ENCODE data around the gene THAP3.

THAP3 gene

DNA sequence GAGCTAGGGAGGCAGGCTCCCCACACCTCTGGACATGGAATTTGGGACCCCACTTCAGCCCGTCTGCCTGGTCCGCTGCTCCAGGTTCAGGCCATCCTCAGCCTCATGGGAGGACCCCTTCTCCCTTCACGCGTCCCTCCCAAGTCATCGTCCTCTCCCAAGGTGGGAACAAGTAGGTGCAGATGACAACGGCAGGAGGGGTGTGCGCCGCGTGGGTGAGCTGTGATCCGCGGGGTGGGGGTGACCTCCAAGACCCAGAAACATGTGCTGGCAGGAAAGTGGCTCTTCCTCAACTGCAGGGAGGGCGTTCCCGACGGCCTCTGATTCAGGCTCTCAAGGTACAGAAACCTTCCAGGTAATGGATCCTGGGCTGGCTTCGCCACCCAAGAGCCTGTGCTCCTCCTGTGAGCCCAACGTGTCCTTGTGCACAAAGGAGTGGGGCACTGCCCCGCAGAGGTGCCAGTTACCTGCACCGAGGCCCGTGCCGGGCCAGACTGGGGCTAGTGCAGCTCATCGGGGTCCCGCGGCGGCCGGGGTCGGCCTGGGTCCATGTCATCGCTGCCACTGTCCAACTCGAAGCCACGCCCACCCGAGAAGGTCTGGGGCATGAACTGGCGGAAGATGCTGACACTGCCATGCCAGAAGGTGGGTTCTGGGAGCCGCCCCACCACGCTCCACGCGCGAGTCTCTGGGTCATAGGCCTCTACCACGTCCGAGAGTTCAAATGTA lies 31.6 kb upstream of the THAP3 start:
- DNase-seq = no peak
- H3K27me3 ChIP-seq (ENCODE audit: insufficient read depth, low read length, poor library complexity) = no peaks in the 10 kb centered on the region
- peaks cover 99% of the 10 kb centered on the region for H3K36me3 ChIP-seq (ENCODE audit: insufficient read depth, low read length)
- H3K4me2 ChIP-seq (ENCODE audit: insufficient read depth, low read length) = no peak overlapping the region
- H3K27ac ChIP-seq (ENCODE audit: low read length) = no peak overlapping the region
- no peak overlapping the region for H2AFZ ChIP-seq (ENCODE audit: low read depth, low read length)
- no peak overlapping the region for H3K4me3 ChIP-seq (ENCODE audit: low read depth in 1 of 2, low read length in 2 of 2)
- peaks cover 85% of the 10 kb centered on the region for H4K20me1 ChIP-seq (ENCODE audit: insufficient read depth, low read length)
- H3K9me3 ChIP-seq (ENCODE audit: insufficient read depth, low read length, severe bottlenecking) = no peaks in the 10 kb centered on the region
- no peak for ATAC-seq (ENCODE audit: insufficient read depth, low read depth)
- H3K4me1 ChIP-seq (ENCODE audit: insufficient read depth, low read length) = peaks cover 13% of the 10 kb centered on the region
- no peak overlapping the region for H3K9ac ChIP-seq (ENCODE audit: low read depth, low read length)
- H3K79me2 ChIP-seq (ENCODE audit: insufficient read depth, low read length) = peaks cover 33% of the 10 kb centered on the region
- TF ChIP-seq EZH2 (IDR thresholded peaks at IDR 0.05; ENCODE audit: borderline replicate concordance, low read depth, low read length, severe bottlenecking) = no peak
- TF ChIP-seq CTCF (IDR thresholded peaks at IDR 0.05; ENCODE audit: borderline replicate concordance, extremely low read depth, low read length, poor library complexity, severe bottlenecking) = no peak

DNA sequence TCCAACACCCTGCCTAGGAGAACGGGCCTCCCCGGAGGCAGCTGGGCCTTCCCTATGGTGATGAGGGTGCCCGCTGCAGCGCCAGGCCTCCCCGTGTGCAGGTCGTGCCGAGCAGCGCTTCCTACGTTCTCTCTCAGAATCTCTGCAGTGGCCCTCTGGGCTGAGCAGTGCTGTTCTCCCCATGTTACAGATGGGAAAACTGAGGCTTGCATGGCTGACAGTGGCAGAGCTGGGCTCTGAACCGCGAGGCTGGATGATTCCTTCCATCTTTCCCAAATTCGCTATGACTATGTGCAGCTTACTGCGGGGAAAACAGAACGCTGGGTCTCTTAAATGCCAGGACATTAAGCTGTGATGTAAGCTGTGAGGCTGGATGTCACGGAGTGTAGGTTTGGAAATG lies 30.9 kb upstream of the THAP3 start:
- peaks cover 98% of the 10 kb centered on the region for H3K36me3 ChIP-seq (ENCODE audit: insufficient read depth, low read length)
- no peak for DNase-seq
- peaks cover 82% of the 10 kb centered on the region for H4K20me1 ChIP-seq (ENCODE audit: insufficient read depth, low read length)
- no peak overlapping the region for H3K27ac ChIP-seq (ENCODE audit: low read length)
- no peak overlapping the region for H3K4me2 ChIP-seq (ENCODE audit: insufficient read depth, low read length)
- peaks cover 16% of the 10 kb centered on the region for H3K4me1 ChIP-seq (ENCODE audit: insufficient read depth, low read length)
- no peak overlapping the region for H2AFZ ChIP-seq (ENCODE audit: low read depth, low read length)
- H3K79me2 ChIP-seq (ENCODE audit: insufficient read depth, low read length) = peaks cover 36% of the 10 kb centered on the region
- no peak for ATAC-seq (ENCODE audit: insufficient read depth, low read depth)
- H3K4me3 ChIP-seq (ENCODE audit: low read depth in 1 of 2, low read length in 2 of 2) = no peak overlapping the region
- no peaks in the 10 kb centered on the region for H3K9me3 ChIP-seq (ENCODE audit: insufficient read depth, low read length, severe bottlenecking)
- no peaks in the 10 kb centered on the region for H3K27me3 ChIP-seq (ENCODE audit: insufficient read depth, low read length, poor library complexity)
- H3K9ac ChIP-seq (ENCODE audit: low read depth, low read length) = no peak overlapping the region
- no peak for TF ChIP-seq CTCF (IDR thresholded peaks at IDR 0.05; ENCODE audit: borderline replicate concordance, extremely low read depth, low read length, poor library complexity, severe bottlenecking)
- TF ChIP-seq EZH2 (IDR thresholded peaks at IDR 0.05; ENCODE audit: borderline replicate concordance, low read depth, low read length, severe bottlenecking) = no peak

DNA sequence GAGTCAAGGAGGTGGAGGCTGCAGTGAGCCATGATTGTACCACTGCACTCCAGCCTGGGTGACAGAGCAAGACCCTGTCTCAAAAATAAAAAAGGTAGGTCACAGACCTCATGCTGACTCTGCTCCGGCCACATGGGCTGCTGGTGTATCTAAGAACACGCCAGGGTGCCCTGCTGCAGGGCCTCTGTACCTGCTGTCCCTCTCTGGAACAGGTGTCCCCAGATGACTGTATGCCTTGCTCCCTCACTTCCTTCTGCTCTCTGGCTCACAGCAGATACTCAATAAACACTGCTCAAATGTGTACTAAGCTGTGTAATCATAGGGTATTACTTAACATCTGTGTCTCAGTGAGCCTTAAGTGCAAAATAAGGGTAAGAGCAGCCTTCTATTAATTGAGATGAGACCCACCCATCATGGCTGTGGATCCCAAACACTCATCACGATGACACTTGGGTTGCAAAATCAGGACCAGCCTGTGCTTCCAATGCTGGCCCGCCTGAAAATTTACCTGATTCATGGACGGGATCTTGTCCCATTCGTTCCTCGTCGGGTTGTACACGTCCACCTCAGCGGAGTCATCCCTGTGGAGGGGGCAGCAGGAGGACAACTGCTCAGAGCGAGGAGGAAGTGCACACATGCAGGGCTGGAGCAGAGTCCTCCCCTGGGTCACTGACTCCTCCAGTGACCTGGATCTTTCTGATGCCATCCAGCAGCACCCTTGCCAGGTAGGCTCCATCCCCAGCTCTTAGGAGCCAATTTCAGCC lies 29.5 kb upstream of the THAP3 start:
- TF ChIP-seq EZH2 (IDR thresholded peaks at IDR 0.05; ENCODE audit: borderline replicate concordance, low read depth, low read length, severe bottlenecking) (no peak), CTCF (IDR thresholded peaks at IDR 0.05; ENCODE audit: borderline replicate concordance, extremely low read depth, low read length, poor library complexity, severe bottlenecking) (no peak)
- no peak overlapping the region for H3K27ac ChIP-seq (ENCODE audit: low read length)
- no peak overlapping the region for H3K4me2 ChIP-seq (ENCODE audit: insufficient read depth, low read length)
- no peak overlapping the region for H2AFZ ChIP-seq (ENCODE audit: low read depth, low read length)
- no peaks in the 10 kb centered on the region for H3K9me3 ChIP-seq (ENCODE audit: insufficient read depth, low read length, severe bottlenecking)
- DNase-seq (no peak), ATAC-seq (ENCODE audit: insufficient read depth, low read depth) (no peak)
- H3K9ac ChIP-seq (ENCODE audit: low read depth, low read length) = no peak overlapping the region
- H4K20me1 ChIP-seq (ENCODE audit: insufficient read depth, low read length) = peaks cover 81% of the 10 kb centered on the region
- no peaks in the 10 kb centered on the region for H3K27me3 ChIP-seq (ENCODE audit: insufficient read depth, low read length, poor library complexity)
- peaks cover 93% of the 10 kb centered on the region for H3K36me3 ChIP-seq (ENCODE audit: insufficient read depth, low read length)
- H3K4me1 ChIP-seq (ENCODE audit: insufficient read depth, low read length) = peaks cover 29% of the 10 kb centered on the region
- H3K79me2 ChIP-seq (ENCODE audit: insufficient read depth, low read length) = peaks cover 48% of the 10 kb centered on the region
- no peak overlapping the region for H3K4me3 ChIP-seq (ENCODE audit: low read depth in 1 of 2, low read length in 2 of 2)

All from DND-41 (cell line).